Stimulated activated naive B cell treated with anti-CD40 and anti-IgM and Interleukin-4, amounts not matched to agents 10 μg/mL and 1 μg/mL and 100 μg/mL, for 72 hours (primary cell): ENCODE data around the gene PLSCR3.
A peak's percentile ranks its signal among the peaks of the same experiment; 100 is the strongest.
"Not testable (repeated sequence)": the region's sequence is repeated elsewhere in the genome, so short reads cannot be mapped to it uniquely, and the experiment has no call there.

Experiments
- ATAC-seq, 2 donors: fragments of 150-1000 bp; cut with Tn5 transposase; replicated peaks; 2 replicates each; pipeline ENCODE4 v1.10.0; 2021; ENCODE audit warnings: moderate library complexity in 1 of 2
- DNase-seq: peaks from one replicate; pipeline ENCODE4 v3.0.0; 2021
- H3K27ac Mint-ChIP-seq: one replicate; pipeline ENCODE4 v1.8.0; 2022; ENCODE audit warnings: mild to moderate bottlenecking, mixed read lengths
- H3K27me3 Mint-ChIP-seq, 2 donors: one replicate each; pipeline ENCODE4 v1.8.0; 2022; ENCODE audit warnings: mixed read lengths in 2 of 2
- H3K36me3 Mint-ChIP-seq, 2 donors: one replicate each; pipeline ENCODE4 v1.8.0; 2022; ENCODE audit warnings: mixed read lengths in 2 of 2, mild to moderate bottlenecking in 1 of 2
- H3K4me1 Mint-ChIP-seq, 2 donors: one replicate each; pipeline ENCODE4 v1.8.0; 2022; ENCODE audit warnings: mixed read lengths in 2 of 2, mild to moderate bottlenecking in 1 of 2
- H3K4me3 Mint-ChIP-seq, 2 donors: one replicate each; pipeline ENCODE4 v1.8.0; 2022; ENCODE audit warnings: mild to moderate bottlenecking in 2 of 2, mixed read lengths in 2 of 2, moderate library complexity in 1 of 2
- H3K9me3 Mint-ChIP-seq, 2 donors: one replicate each; pipeline ENCODE4 v1.8.0; 2022; ENCODE audit warnings: mixed read lengths in 2 of 2, mild to moderate bottlenecking in 1 of 2

Gene PLSCR3

DNA sequence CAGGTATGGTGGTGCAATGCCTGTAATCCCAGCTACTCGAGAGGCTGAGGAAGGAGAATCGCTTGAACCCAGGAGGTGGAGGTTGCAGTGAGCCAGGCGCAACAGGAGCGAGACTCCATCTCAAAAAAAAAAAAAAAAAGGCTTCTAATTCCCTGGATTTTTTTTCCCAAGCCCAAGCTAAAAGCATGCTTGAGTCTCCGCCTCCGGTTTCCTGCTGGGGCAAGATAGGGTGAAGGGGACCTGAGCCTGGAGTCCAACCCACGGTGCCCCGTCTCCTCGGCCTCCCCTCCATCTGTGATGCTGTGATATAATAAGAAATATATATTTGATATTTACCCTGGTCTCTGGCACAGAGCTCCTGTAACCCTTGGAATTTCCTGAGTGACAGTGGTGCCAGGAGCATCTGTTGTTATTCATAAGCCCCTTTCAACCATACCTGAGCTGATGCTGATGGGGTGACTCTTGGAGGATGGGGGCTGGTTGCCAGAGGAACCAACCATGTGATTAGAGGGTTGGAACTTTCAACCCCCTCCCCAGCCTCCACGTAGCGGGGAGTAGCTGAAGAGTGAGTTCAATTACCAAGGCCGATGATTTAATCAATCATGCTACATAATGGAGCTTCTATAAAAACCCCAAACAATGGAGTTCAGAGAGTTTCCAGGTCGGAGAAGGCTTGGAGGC lies 26.3 kb downstream of the PLSCR3 start:
- H3K4me3 Mint-ChIP-seq: no peak overlapping the region
- H3K27ac Mint-ChIP-seq: no peak overlapping the region
- H3K36me3 Mint-ChIP-seq: no peaks in the 10 kb centered on the region
- H3K9me3 Mint-ChIP-seq: no peaks in the 10 kb centered on the region
- ATAC-seq (no peak), DNase-seq (no peak)
- H3K27me3 Mint-ChIP-seq: peaks cover 0 to 10% of the 10 kb centered on the region in 2 donors
- peaks cover 0 to 10% of the 10 kb centered on the region in 2 donors for H3K4me1 Mint-ChIP-seq

DNA sequence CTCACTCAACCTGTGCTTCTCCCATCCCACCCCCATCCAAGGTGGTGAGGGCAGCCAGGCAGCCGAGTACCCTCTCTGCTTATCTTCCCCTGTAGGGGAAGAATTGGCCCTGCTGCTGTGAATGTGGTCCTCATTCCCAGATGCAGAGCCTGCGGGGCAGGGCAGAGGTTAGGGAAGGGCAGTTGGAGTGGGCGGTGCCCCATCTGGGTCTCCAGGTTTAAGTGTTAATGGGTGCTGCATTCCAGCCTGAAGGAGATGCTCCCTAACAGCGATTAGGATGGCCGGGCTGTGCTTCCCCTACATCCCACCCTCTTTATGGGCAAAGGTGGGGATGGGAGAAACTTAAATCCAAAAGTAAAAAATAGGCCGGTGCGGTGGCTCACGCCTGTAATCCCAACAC lies 27.2 kb downstream of the PLSCR3 start:
- no peak for DNase-seq
- H3K4me1 Mint-ChIP-seq: peaks cover 0 to 10% of the 10 kb centered on the region in 2 donors
- H3K9me3 Mint-ChIP-seq: no peaks in the 10 kb centered on the region
- no peak overlapping the region for H3K4me3 Mint-ChIP-seq
- H3K27me3 Mint-ChIP-seq: peaks cover 1 to 11% of the 10 kb centered on the region in 2 donors
- H3K27ac Mint-ChIP-seq: no peak overlapping the region
- no peak for ATAC-seq
- no peaks in the 10 kb centered on the region for H3K36me3 Mint-ChIP-seq

DNA sequence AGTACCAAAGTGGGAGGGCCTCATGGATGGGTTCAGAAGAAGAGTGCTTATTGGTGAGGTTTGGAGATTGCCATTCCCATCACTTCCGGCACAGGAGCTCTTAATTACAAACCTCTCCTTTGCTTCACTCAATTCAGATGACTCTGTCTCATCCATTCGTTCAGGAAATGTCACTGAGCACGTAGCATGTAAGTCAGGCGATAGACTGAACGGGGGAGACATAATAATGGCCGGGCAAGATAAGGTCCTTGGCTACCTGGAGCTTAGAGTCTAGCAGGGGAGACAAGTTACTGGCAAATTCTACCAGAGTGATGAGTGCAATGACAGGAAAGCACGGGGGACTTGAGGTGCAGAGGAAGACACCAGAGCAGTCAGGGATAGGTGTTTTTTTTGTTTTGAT lies 28.4 kb downstream of the PLSCR3 start:
- H3K36me3 Mint-ChIP-seq, ATAC-seq, H3K9me3 Mint-ChIP-seq, H3K4me3 Mint-ChIP-seq, H3K27ac Mint-ChIP-seq, H3K4me1 Mint-ChIP-seq, DNase-seq: not testable (repeated sequence)
- peaks cover 7 to 20% of the 10 kb centered on the region in 2 donors for H3K27me3 Mint-ChIP-seq

DNA sequence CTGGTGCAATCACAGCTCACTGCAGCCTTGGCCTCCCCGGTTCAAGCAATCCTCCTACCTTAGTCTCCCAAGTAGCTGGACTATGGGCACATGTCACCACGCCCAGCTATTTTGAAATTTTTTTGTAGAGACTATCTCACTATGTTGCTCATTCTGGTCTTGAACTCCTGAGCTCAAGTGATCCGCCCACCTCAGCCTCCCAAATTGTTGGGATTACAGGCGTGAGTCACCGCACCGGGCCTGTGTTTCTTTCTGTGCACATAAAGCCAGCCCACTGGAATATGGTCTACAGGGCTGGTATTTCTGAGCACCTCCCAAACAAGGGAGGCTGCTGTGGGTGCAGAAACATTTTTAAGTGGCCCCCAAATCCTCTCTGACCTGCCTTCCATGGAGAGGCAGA lies 31.0 kb downstream of the PLSCR3 start:
- Mint-ChIP-seq H3K27me3 (peaks cover 7 to 10% of the 10 kb centered on the region in 2 donors), H3K4me1 (peaks cover 0 to 4% of the 10 kb centered on the region in 2 donors), H3K9me3 (no peaks in the 10 kb centered on the region), H3K36me3 (no peaks in the 10 kb centered on the region), H3K4me3 (no peak overlapping the region), H3K27ac (no peak overlapping the region)
- DNase-seq: no peak
- no peak for ATAC-seq

DNA sequence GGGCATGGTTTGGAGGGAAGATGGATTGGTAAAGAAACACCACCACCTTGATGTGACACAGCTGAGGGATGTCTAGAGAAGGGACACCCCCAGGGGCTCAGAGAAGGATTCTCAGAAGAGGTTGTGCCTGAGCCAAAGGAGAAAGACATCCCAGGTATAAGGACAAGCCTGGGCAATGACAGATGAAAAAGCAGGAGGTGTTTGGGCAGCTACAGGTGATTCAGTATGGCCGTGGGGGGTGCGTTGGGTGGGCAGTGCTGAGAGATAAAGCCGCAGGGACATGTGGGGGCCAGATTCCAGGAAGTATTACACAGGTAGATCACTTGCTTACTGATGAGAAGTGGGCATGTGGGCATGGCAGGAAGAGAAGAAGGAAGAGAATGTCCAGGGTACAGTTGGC lies 32.4 kb downstream of the PLSCR3 start:
- H3K9me3 Mint-ChIP-seq: no peaks in the 10 kb centered on the region
- no peak overlapping the region for H3K27ac Mint-ChIP-seq
- DNase-seq (no peak), ATAC-seq (no peak)
- H3K4me3 Mint-ChIP-seq: no peak overlapping the region
- H3K27me3 Mint-ChIP-seq: peaks cover 7 to 10% of the 10 kb centered on the region in 2 donors
- no peaks in the 10 kb centered on the region for H3K4me1 Mint-ChIP-seq
- H3K36me3 Mint-ChIP-seq: no peaks in the 10 kb centered on the region

DNA sequence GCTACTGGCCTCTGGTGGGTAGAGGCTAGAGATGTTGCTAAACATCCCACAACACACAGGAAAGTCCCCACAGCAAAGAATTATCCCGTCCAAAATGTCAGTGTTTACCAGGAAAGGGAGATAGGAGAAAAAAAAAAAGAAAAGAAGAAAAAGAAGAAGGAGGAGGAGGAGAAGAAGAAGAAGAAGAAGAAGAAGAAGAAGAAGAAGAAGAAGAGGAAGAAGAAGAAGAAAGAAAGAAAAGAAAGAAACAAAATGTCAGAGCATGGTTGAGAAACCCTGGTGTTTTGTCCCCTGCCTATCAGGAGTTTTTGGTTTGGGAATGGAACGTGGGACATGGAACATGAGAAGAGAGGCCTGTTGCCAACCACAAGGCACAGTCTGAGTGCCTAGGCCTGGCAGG lies 36.9 kb downstream of the PLSCR3 start:
- peaks cover 2 to 5% of the 10 kb centered on the region in 2 donors for H3K36me3 Mint-ChIP-seq
- peaks cover 24 to 33% of the 10 kb centered on the region in 2 donors for H3K4me1 Mint-ChIP-seq
- no peak overlapping the region for H3K27ac Mint-ChIP-seq
- H3K9me3 Mint-ChIP-seq: no peaks in the 10 kb centered on the region
- DNase-seq (no peak), ATAC-seq (no peak)
- H3K4me3 Mint-ChIP-seq: no peak overlapping the region
- peaks cover 7 to 10% of the 10 kb centered on the region in 2 donors for H3K27me3 Mint-ChIP-seq

DNA sequence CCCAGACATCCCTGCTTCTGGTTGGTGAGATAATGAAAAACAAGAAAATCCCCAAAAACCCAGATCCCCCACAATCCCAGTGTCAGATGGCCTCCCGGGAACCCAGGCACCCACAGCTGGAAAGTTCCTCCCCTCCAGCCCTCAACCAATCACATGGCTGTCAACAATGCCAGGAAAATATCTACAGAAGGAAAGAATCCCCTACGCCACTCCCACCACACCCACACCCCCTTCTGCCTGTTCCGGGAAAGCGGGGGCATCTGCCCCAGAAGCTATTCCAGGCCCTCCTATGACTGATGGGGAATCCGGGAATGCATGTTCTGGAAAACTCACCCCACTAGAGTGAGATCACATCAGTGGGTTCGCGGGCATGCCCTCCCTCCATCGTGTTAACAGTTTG lies 37.6 kb downstream of the PLSCR3 start:
- no peak for ATAC-seq
- Mint-ChIP-seq H3K36me3 (peaks cover 2 to 6% of the 10 kb centered on the region in 2 donors), H3K9me3 (no peaks in the 10 kb centered on the region), H3K27ac (no peak overlapping the region), H3K4me1 (peaks cover 25 to 36% of the 10 kb centered on the region in 2 donors), H3K4me3 (peak overlapping the region in 1 of 2 donors; percentile 14), H3K27me3 (peaks cover 3 to 6% of the 10 kb centered on the region in 2 donors)
- DNase-seq: no peak

DNA sequence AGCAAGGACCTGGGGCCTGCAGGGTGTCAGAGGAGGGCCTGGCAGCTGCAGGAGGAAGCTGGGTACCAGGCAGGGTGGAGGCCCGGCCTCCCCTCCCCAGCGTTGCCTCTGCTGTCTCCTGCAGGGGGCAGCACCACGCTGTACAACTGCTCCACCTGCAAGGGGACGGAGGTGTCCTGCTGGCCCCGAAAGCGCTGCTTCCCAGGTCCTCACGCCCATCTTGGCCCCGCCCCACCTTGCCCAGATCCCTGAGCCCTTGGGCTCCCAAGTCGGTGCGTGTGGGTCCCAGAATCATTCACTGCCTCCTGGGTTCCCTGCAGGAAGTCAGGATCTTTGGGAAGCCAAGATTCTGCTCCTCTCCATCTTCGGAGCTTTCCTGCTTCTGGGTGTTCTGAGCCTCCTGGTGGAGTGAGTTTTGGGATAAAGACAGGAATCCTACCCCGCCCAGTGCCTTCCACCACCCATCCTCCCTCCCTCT lies 38.2 kb downstream of the PLSCR3 start:
- ATAC-seq: peak; percentile 74 to 76
- Mint-ChIP-seq H3K9me3 (no peaks in the 10 kb centered on the region), H3K4me3 (no peak overlapping the region), H3K27me3 (no peaks in the 10 kb centered on the region), H3K4me1 (peaks cover 28 to 41% of the 10 kb centered on the region in 2 donors), H3K27ac (peak overlapping the region; percentile 14), H3K36me3 (peaks cover 6 to 9% of the 10 kb centered on the region in 2 donors)
- DNase-seq: peak; percentile 83

DNA sequence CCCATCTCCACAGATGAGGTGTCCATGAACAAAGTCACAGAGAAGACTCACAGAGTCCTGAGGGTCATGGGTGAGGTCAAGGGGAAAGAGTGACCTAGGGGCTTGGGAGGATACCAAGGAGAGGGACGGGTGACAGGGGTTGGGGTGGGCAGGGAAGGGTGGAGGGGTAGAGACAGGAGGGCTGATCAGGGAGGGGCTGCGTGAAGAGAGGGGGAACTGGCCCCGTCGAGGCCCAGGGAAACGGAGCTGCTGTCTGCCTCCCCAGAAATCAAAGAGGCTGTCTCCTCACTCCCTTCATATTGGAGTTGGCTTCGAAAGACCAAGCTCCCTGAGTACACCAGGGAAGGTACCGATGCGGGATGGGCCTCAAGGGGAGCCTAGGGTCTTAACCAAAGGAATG lies 38.8 kb downstream of the PLSCR3 start:
- H3K27ac Mint-ChIP-seq: peak overlapping the region; percentile 47
- peaks cover 8 to 10% of the 10 kb centered on the region in 2 donors for H3K36me3 Mint-ChIP-seq
- H3K9me3 Mint-ChIP-seq: no peaks in the 10 kb centered on the region
- DNase-seq: no peak
- H3K4me3 Mint-ChIP-seq: no peak overlapping the region
- peaks cover 28 to 46% of the 10 kb centered on the region in 2 donors for H3K4me1 Mint-ChIP-seq
- no peak for ATAC-seq
- no peaks in the 10 kb centered on the region for H3K27me3 Mint-ChIP-seq

DNA sequence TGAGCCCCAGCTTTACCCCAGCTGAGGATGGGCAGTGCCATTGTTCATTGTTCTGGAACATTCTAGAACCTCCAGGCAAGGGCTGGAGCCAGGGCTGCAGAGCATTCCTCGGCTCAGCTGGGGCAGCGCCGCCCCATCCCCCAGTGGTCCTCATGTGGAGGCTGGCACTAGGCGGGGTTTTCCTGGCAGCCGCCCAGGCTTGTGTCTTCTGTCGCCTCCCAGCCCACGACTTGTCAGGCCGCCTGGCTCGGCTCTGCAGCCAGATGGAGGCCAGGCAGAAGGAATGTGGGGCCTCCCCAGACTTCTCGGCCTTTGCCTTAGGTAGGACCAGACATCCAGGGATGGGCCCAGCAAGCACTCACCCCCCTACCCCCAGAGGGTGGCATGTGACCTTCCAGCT lies 39.3 kb downstream of the PLSCR3 start, which contains the start of gene TMEM95:
Gene TMEM95 (plus strand): TSS at position 104 of the 400 bp plus-strand sequence. CDS start 49 bp downstream, at position 153.
- Mint-ChIP-seq H3K4me1 (peaks cover 31 to 50% of the 10 kb centered on the region in 2 donors), H3K27me3 (no peaks in the 10 kb centered on the region), H3K9me3 (no peaks in the 10 kb centered on the region), H3K4me3 (no peak within 1 kb of the TSS), H3K27ac (peak within 1 kb of the TSS; percentile 70), H3K36me3 (peaks cover 8 to 13% of the 10 kb centered on the region in 2 donors)
- DNase-seq (no peak), ATAC-seq (no peak)

DNA sequence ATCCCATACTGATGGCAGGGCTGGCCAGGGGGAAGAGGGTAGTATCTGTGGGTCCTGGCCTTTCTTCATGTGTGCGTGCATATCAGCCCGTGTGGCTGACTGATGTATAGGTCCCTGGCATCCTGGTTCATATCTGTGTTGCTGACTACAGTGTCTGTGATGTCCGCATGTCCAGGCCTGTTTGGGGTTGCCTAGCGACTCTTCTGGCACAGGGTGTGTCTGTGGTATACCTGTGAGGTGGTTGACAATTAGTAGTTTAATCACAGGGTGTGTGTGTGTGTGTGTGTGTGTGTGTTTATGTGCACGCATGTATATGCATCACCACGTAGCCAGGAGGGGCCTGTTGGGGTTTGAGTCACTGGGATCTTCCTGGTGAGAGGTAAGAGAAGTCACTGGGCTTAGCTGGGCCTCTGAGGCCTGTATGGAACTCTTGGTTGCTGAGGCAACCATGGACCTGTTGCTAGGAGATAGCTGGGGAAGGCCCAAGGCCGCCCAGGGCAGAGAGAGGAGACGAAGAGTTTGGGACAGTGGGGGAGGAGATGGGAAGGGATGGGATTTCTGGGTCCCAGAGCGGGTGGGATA lies 40.0 kb downstream of the PLSCR3 start:
- no peak for ATAC-seq
- Mint-ChIP-seq H3K4me1 (peaks cover 35 to 56% of the 10 kb centered on the region in 2 donors), H3K27me3 (no peaks in the 10 kb centered on the region), H3K9me3 (no peaks in the 10 kb centered on the region), H3K4me3 (no peak overlapping the region), H3K36me3 (peaks cover 8 to 18% of the 10 kb centered on the region in 2 donors), H3K27ac (peak overlapping the region; percentile 70)
- DNase-seq: no peak

DNA sequence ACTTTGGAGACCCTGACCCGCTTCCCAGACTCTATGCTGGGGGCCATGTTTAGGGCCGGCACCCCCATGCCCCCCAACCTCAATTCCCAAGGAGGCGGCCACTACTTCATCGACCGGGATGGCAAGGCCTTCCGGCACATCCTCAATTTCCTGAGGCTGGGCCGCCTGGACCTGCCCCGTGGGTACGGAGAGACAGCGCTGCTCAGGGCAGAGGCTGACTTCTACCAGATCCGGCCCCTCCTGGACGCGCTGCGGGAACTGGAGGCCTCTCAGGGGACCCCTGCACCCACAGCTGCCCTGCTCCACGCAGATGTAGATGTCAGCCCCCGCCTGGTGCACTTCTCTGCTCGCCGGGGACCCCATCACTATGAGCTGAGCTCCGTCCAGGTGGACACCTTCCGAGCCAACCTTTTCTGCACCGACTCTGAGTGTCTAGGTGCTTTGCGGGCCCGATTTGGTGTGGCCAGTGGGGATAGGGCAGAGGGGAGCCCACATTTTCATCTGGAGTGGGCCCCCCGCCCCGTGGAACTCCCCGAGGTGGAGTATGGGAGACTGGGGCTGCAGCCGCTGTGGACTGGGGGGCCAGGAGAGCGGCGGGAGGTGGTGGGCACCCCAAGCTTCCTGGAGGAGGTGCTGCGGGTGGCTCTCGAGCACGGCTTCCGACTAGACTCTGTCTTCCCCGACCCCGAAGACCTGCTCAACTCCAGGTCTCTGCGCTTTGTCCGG lies 41.3 kb downstream of the PLSCR3 start:
- Mint-ChIP-seq H3K4me1 (peaks cover 40 to 68% of the 10 kb centered on the region in 2 donors), H3K4me3 (peak overlapping the region; percentile 91 to 95), H3K27ac (peak overlapping the region; percentile 88), H3K9me3 (no peaks in the 10 kb centered on the region), H3K27me3 (no peaks in the 10 kb centered on the region), H3K36me3 (peaks cover 19 to 29% of the 10 kb centered on the region in 2 donors)
- no peak for ATAC-seq
- no peak for DNase-seq

DNA sequence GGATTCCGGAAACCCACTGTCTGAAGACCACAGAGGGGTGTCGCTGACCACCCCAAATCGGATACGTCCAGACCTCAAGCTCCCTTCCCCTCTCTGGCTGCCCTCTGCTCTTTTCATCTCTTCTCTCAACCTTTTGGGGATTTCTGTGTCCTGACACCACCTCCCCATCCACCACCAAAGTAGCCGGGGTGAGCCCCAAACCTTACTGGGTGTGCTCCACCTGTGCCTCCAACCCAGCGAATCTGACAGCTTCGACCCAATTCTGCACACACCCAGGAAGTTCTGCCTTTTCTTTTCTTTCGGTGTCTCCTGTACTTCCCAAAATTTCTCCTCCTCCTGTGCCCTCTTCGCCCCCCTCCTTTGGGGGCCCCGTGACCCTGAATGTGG lies 41.8 kb downstream of the PLSCR3 start:
- Mint-ChIP-seq H3K36me3 (peaks cover 24 to 35% of the 10 kb centered on the region in 2 donors), H3K4me1 (peaks cover 40 to 73% of the 10 kb centered on the region in 2 donors), H3K27ac (peak overlapping the region; percentile 88), H3K27me3 (no peaks in the 10 kb centered on the region), H3K4me3 (peak overlapping the region; percentile 91 to 95), H3K9me3 (no peaks in the 10 kb centered on the region)
- ATAC-seq (peak; percentile 1), DNase-seq (no peak)

DNA sequence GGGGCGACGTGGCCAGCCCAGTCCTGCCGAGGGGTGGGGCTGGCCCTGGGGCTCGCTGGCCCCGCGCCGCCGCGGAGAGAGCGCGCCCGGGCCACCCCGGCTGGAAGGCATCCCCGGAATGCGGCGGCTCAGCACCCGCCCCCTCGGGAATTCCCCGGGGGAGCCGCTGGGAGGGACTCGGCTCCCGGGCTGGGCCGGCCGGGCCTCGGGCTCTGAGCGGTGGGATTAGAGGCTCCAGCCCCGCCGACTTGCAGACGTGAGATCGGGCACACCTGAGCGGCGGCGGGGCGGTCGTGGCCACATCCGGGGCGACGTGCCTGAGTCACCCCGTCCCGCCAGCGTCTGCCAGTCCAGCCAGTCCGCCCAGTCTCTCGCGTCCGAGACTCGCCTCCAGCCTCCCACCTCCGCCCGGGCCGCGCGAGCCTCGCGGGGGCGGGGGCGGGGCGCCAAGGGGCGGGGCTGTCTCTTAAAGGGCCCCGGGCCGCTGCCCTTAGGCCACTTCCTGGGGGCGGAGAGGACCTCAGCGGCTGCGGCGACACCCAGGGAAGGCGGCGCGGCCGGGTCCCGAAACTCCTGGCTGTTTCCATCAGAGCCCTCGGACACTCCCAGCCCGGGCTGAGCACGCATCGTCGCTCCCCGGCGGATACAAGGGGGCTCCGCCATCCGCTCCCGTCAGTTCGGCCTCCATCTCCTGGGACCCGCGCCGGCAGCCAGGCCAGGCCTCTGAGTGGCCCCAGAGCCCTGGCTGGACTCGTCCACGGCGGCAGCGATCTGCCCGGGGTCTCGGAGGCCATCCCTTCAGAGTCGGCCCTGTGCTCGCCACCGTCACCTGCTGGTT lies 42.4 kb downstream of the PLSCR3 start, which contains the start of gene KCTD11:
Gene KCTD11 (plus strand): TSS at position 498 of the 838 bp plus-strand sequence.
- Mint-ChIP-seq H3K9me3 (no peaks in the 10 kb centered on the region), H3K4me3 (peak within 1 kb of the TSS; percentile 91 to 95), H3K27me3 (no peaks in the 10 kb centered on the region), H3K36me3 (peaks cover 28 to 40% of the 10 kb centered on the region in 2 donors), H3K27ac (peak within 1 kb of the TSS; percentile 88), H3K4me1 (peaks cover 44 to 78% of the 10 kb centered on the region in 2 donors)
- DNase-seq (peak; percentile 81), ATAC-seq (peak; percentile 71 to 76)
